ENCODE data around the gene SLC28A3. TPM values are rescaled to one million over a fixed set of nuclear protein-coding genes. Genes with fewer than 3 reads are reported as not detected.

The SLC28A3 gene
- total RNA-seq, 4 donors from 2014 or later: 0.04 to 0.49 TPM; not detected in 2

DNA sequence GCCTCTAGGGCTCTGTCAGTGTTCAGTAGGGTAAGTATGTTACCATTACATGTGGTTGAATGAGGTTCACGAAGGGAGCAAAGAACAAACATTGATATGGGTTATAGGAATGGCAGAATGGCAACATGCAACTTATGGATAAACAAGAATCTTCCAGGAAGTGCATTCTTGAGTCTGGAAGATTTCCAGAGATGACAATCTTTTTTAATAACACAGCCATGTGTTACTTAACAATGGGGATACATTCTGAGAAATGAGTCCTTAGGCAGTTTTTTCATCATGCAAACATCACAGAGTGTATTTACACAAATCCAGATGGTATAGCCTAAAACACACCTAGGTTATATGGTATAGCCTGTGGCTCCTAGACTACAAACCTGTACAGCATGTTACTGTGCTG is 9.1 kb upstream of the SLC28A3 start:
- TF ChIP-seq EP300 (IDR thresholded peaks at IDR 0.05): no peak
- no peak for TF ChIP-seq POLR2A (IDR thresholded peaks at IDR 0.05)
- no peak overlapping the region for H3K27ac ChIP-seq
- no peaks in the 10 kb centered on the region for H3K9me3 ChIP-seq
- no peaks in the 10 kb centered on the region for H3K27me3 ChIP-seq
- H3K36me3 ChIP-seq: no peaks in the 10 kb centered on the region
- ATAC-seq: no peak
- H3K4me3 ChIP-seq: no peak overlapping the region
- no peaks in the 10 kb centered on the region for H3K4me1 ChIP-seq
- 91% methylated on average over 1 of the region's 1 CpG; no CpG with 5 or more reads in 1 of the 2 donors for WGBS, 2 donors (ENCODE audit: low coverage in 1 of 2)

DNA sequence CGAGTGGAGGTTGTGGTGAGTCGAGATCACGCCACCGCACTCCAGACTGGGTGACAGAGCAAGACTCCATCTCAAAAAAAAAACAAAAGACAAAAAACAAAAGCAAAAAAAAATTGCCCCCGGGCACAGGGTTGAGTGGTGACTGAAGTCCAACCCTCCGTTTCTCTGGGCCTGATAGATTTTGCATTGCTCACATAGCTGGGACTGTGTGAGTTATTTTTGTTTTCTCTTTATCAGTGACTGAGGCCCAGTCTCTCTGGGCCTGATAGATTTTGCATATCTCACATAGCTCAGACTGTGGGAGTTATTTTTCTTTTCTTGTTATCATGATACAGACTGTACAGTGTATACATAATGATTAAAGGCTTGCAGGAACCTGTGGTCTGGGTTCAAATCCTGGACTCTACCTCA is 2.6 kb upstream of the SLC28A3 start:
- TF ChIP-seq, protein P1, sequence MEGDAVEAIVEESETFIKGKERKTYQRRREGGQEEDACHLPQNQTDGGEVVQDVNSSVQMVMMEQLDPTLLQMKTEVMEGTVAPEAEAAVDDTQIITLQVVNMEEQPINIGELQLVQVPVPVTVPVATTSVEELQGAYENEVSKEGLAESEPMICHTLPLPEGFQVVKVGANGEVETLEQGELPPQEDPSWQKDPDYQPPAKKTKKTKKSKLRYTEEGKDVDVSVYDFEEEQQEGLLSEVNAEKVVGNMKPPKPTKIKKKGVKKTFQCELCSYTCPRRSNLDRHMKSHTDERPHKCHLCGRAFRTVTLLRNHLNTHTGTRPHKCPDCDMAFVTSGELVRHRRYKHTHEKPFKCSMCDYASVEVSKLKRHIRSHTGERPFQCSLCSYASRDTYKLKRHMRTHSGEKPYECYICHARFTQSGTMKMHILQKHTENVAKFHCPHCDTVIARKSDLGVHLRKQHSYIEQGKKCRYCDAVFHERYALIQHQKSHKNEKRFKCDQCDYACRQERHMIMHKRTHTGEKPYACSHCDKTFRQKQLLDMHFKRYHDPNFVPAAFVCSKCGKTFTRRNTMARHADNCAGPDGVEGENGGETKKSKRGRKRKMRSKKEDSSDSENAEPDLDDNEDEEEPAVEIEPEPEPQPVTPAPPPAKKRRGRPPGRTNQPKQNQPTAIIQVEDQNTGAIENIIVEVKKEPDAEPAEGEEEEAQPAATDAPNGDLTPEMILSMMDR (IDR thresholded peaks at IDR 0.05): no peak
- TF ChIP-seq EP300 (IDR thresholded peaks at IDR 0.05) (no peak), POLR2AphosphoS5 (IDR thresholded peaks at IDR 0.05) (no peak), POLR2A (IDR thresholded peaks at IDR 0.05) (no peak)
- Histone ChIP-seq H3K27me3 (no peaks in the 10 kb centered on the region), H3K36me3 (no peaks in the 10 kb centered on the region), H3K4me1 (no peaks in the 10 kb centered on the region), H3K27ac (no peak overlapping the region), H3K9me3 (no peaks in the 10 kb centered on the region), H3K4me3 (no peak overlapping the region)
- WGBS, 2 donors (ENCODE audit: low coverage in 1 of 2): 77 to 79% methylated on average over 6 of the region's 6 CpGs
- ATAC-seq: no peak

DNA sequence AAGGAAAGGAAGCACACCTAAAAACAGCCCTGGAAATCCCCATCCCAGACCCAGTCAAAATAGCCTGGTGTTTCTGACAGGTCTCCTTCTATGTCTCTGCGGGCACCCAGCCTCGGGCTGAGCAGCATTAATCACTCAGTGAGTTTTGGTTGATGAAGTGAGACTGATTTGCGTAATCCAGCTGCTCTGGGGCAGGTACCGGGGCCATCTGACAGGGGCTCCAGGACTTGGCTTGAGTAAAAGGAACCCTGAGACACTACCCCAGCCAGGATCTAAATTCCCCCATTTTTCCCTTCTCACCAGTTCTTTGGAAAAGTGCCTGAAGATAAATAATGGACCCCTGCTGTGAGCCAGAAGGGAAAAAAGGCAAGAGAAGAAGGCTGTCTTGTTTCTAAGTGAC is 596 bp downstream of the SLC28A3 start:
- TF ChIP-seq, protein P1 (IDR thresholded peaks at IDR 0.05): no peak
- TF ChIP-seq POLR2A (IDR thresholded peaks at IDR 0.05) (no peak), POLR2AphosphoS5 (IDR thresholded peaks at IDR 0.05) (no peak), EP300 (IDR thresholded peaks at IDR 0.05) (no peak)

DNA sequence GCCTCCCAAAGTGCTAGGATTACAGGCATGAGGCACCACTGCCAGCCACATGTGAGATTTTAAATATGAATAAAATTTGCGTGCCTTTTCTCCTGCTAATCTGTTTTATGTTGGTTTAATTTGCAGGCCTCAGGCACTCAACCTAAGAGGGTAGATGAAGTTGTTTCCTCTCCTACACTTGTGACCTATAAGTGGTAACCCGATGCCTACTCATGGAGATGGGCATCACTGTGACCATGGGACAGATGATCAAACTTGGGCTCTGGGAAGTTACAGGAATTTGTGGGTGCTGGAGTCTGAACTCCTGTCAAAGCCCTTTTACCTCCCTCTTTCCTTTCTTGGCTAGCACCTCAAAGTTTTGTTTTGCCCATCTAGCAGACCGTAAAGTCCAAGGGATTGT is 1.1 kb downstream of the SLC28A3 start:
- Histone ChIP-seq H3K4me1 (no peaks in the 10 kb centered on the region), H3K36me3 (no peaks in the 10 kb centered on the region), H3K4me3 (no peak overlapping the region), H3K27ac (no peak overlapping the region), H3K9me3 (no peaks in the 10 kb centered on the region), H3K27me3 (no peaks in the 10 kb centered on the region)
- no peak for TF ChIP-seq POLR2AphosphoS5 (IDR thresholded peaks at IDR 0.05)
- ATAC-seq: no peak
- WGBS, 2 donors (ENCODE audit: low coverage in 1 of 2): 85 to 100% methylated on average over 1 to 2 of the region's 3 CpGs

More for the DNA sequence above, 596 bp downstream of the SLC28A3 start:
- no peaks in the 10 kb centered on the region for H3K9me3 ChIP-seq
- no peaks in the 10 kb centered on the region for H3K36me3 ChIP-seq
- H3K27ac ChIP-seq: no peak overlapping the region
- H3K4me3 ChIP-seq: no peak overlapping the region
- no peaks in the 10 kb centered on the region for H3K27me3 ChIP-seq
- no peak for ATAC-seq
- H3K4me1 ChIP-seq: no peaks in the 10 kb centered on the region
- no CpG with 5 or more reads among the region's 4 CpGs for WGBS, 2 donors (ENCODE audit: low coverage in 1 of 2)

DNA sequence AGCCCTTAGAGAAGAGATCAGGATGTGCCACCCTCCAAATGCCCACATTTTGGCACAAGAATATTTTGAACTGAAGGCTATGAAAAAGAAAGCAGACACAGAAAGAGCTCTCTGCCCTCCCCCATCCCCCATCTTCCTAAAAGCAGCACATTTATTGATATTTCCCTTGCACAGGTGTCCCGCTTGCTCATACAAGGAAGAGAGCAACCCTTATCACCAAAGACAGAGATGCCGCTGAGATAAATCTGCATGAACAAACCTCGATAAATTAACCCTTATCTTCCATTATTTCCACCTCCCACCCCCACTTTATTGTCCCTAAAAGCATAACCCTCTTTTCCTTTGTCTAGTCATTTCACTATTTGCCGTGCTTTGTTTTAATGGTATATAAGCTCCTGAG is 1.8 kb downstream of the SLC28A3 start:
- no peak overlapping the region for H3K4me3 ChIP-seq
- H3K36me3 ChIP-seq: no peaks in the 10 kb centered on the region
- H3K27me3 ChIP-seq: no peaks in the 10 kb centered on the region
- no peak overlapping the region for H3K27ac ChIP-seq
- no peaks in the 10 kb centered on the region for H3K9me3 ChIP-seq
- no peak for ATAC-seq
- TF ChIP-seq EP300 (IDR thresholded peaks at IDR 0.05): no peak
- TF ChIP-seq, protein P1 (IDR thresholded peaks at IDR 0.05): no peak
- TF ChIP-seq POLR2A (IDR thresholded peaks at IDR 0.05): no peak
- no peak for TF ChIP-seq POLR2AphosphoS5 (IDR thresholded peaks at IDR 0.05)
- H3K4me1 ChIP-seq: no peaks in the 10 kb centered on the region
- WGBS, 2 donors (ENCODE audit: low coverage in 1 of 2): 90 to 91% methylated on average over 4 of the region's 4 CpGs

DNA sequence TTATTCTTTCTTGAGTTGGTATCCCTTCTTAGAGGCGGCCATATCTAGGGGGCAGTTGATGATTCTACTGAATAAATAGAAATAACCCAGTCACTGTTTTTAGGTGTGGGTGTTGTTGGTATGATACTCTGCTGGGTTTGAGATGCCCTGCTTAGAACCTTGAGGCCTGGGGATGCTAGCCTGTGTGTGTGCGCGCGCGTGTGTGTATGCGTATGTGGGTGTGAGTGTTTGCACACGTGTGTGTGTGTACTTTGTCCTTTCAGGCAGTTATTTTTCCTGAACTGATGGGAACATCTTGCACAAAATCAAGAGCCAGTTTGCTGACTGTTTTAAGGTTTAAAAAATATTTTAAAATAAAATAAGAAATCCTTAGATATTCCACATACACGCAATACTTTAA is 3.3 kb downstream of the SLC28A3 start:
- Histone ChIP-seq H3K27me3 (no peaks in the 10 kb centered on the region), H3K4me3 (no peak overlapping the region), H3K4me1 (no peaks in the 10 kb centered on the region), H3K27ac (no peak overlapping the region), H3K9me3 (no peaks in the 10 kb centered on the region), H3K36me3 (no peaks in the 10 kb centered on the region)
- no peak for ATAC-seq
- TF ChIP-seq, protein P1 (IDR thresholded peaks at IDR 0.05): no peak
- TF ChIP-seq POLR2A (IDR thresholded peaks at IDR 0.05) (no peak), EP300 (IDR thresholded peaks at IDR 0.05) (no peak), POLR2AphosphoS5 (IDR thresholded peaks at IDR 0.05) (no peak)
- 88 to 93% methylated on average over 2 to 8 of the region's 8 CpGs for WGBS, 2 donors (ENCODE audit: low coverage in 1 of 2)

Measured in gastroesophageal sphincter (tissue), 4 donors.